ENCODE results near the gene ALKBH2. TPM values are rescaled to one million over a fixed set of nuclear protein-coding genes. Genes with fewer than 3 reads are reported as not detected.

ALKBH2 gene
- polyA plus RNA-seq, 1 experiment, result 13.2 TPM

DNA sequence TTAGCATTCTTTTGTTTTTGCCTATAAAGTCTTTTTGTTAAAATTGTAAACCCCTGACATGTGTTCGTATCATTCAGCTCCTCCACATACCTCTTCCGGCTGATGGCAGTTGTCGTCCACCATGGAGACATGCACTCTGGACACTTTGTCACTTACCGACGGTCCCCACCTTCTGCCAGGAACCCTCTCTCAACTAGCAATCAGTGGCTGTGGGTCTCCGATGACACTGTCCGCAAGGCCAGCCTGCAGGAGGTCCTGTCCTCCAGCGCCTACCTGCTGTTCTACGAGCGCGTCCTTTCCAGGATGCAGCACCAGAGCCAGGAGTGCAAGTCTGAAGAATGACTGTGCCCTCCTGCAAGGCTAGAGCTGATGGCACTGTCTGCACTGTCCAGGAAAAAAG is 7.7 kb downstream of the ALKBH2 start:
- ChIA-PET POLR2A (no interaction called here), CTCF (interaction anchor here (0.6 kb wide), 1 partner anchor 27 kb away, joined by 4 read pairs; no protein-coding TSS in a partner anchor)
- DNase-seq (ENCODE audit: low read depth, low spot score), result no peak

DNA sequence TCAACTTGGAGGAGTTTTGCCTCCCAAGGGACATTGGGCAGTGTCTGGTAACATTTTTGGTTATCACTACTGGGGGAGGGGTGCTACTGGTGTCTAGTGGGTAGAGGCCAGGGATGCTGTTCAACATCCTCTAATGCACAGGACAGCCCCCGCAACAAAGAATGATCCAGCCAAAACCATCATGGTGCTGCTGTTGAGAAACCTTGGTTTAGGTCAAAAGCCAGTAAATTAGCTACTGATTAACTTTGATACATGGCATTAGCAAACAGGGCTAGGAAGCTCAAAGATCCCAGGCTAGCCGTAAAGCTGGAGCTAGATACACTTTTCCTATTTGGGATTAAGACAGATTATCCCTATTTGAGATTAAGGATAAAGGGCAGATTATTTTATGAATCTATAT is 8.8 kb downstream of the ALKBH2 start:
- TF ChIP-seq, protein P1, sequence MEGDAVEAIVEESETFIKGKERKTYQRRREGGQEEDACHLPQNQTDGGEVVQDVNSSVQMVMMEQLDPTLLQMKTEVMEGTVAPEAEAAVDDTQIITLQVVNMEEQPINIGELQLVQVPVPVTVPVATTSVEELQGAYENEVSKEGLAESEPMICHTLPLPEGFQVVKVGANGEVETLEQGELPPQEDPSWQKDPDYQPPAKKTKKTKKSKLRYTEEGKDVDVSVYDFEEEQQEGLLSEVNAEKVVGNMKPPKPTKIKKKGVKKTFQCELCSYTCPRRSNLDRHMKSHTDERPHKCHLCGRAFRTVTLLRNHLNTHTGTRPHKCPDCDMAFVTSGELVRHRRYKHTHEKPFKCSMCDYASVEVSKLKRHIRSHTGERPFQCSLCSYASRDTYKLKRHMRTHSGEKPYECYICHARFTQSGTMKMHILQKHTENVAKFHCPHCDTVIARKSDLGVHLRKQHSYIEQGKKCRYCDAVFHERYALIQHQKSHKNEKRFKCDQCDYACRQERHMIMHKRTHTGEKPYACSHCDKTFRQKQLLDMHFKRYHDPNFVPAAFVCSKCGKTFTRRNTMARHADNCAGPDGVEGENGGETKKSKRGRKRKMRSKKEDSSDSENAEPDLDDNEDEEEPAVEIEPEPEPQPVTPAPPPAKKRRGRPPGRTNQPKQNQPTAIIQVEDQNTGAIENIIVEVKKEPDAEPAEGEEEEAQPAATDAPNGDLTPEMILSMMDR (IDR thresholded peaks at IDR 0.05; ENCODE audit: low read depth, low read length), result no peak
- POLR2A ChIA-PET, result no interaction called here
- CTCF ChIA-PET, result no interaction called here

More for the DNA sequence above, 7.7 kb downstream of the ALKBH2 start:
- Histone ChIP-seq H3K4me3 (ENCODE audit: low read depth, low read length) (no peak overlapping the region), H3K9me3 (ENCODE audit: control insufficient read depth, insufficient read depth, low read length) (no peaks in the 10 kb centered on the region; the same call in 1 of the 2 replicates), H3K27me3 (ENCODE audit: control insufficient read depth, insufficient read depth, low read length) (no peaks in the 10 kb centered on the region), H3K27ac (ENCODE audit: low read depth, low read length) (no peak overlapping the region)
- TF ChIP-seq, protein P1 (IDR thresholded peaks at IDR 0.05; ENCODE audit: low read depth, low read length), result no peak

DNA sequence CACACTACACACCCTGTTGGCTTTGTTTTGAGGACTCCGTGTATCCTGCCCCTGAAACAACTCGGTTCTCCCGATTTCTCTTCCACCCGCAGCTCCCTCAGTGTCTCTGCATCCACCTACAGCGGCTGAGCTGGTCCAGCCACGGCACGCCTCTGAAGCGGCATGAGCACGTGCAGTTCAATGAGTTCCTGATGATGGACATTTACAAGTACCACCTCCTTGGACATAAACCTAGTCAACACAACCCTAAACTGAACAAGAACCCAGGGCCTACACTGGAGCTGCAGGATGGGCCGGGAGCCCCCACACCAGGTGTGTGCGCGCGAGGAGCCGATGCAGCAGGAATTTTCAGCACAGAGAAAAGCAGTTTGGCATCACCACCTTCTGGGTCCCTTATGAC is 10.5 kb downstream of the ALKBH2 start:
- Histone ChIP-seq H3K9me3 (ENCODE audit: control insufficient read depth, insufficient read depth, low read length) (no peaks in the 10 kb centered on the region; the same call in 1 of the 2 replicates), H3K4me3 (ENCODE audit: low read depth, low read length) (no peak overlapping the region), H3K27ac (ENCODE audit: low read depth, low read length) (no peak overlapping the region), H3K27me3 (ENCODE audit: control insufficient read depth, insufficient read depth, low read length) (no peaks in the 10 kb centered on the region)
- no peak for DNase-seq (ENCODE audit: low read depth, low spot score)
- ChIA-PET POLR2A (no interaction called here), CTCF (no interaction called here)
- TF ChIP-seq, protein P1 (IDR thresholded peaks at IDR 0.05; ENCODE audit: low read depth, low read length), result no peak

More for the DNA sequence above, 8.8 kb downstream of the ALKBH2 start:
- H3K27ac ChIP-seq (ENCODE audit: low read depth, low read length), result no peak overlapping the region
- no peaks in the 10 kb centered on the region; the same call in 1 of the 2 replicates for H3K9me3 ChIP-seq (ENCODE audit: control insufficient read depth, insufficient read depth, low read length)
- DNase-seq (ENCODE audit: low read depth, low spot score), result no peak
- no peak overlapping the region for H3K4me3 ChIP-seq (ENCODE audit: low read depth, low read length)
- H3K27me3 ChIP-seq (ENCODE audit: control insufficient read depth, insufficient read depth, low read length), result no peaks in the 10 kb centered on the region

GRCh38 chr12:109074866-109075265 is 18.4 kb downstream of the ALKBH2 start:
- H3K4me3 ChIP-seq (ENCODE audit: low read depth, low read length), result no peak overlapping the region
- CTCF ChIA-PET, result no interaction called here
- no peak for DNase-seq (ENCODE audit: low read depth, low spot score)
- no peaks in the 10 kb centered on the region for H3K27me3 ChIP-seq (ENCODE audit: control insufficient read depth, insufficient read depth, low read length)
- TF ChIP-seq, protein P1 (IDR thresholded peaks at IDR 0.05; ENCODE audit: low read depth, low read length), result no peak
- no peaks in the 10 kb centered on the region for H3K9me3 ChIP-seq (ENCODE audit: control insufficient read depth, insufficient read depth, low read length)
- POLR2A ChIA-PET, result no interaction called here
- H3K27ac ChIP-seq (ENCODE audit: low read depth, low read length), result no peak overlapping the region

DNA sequence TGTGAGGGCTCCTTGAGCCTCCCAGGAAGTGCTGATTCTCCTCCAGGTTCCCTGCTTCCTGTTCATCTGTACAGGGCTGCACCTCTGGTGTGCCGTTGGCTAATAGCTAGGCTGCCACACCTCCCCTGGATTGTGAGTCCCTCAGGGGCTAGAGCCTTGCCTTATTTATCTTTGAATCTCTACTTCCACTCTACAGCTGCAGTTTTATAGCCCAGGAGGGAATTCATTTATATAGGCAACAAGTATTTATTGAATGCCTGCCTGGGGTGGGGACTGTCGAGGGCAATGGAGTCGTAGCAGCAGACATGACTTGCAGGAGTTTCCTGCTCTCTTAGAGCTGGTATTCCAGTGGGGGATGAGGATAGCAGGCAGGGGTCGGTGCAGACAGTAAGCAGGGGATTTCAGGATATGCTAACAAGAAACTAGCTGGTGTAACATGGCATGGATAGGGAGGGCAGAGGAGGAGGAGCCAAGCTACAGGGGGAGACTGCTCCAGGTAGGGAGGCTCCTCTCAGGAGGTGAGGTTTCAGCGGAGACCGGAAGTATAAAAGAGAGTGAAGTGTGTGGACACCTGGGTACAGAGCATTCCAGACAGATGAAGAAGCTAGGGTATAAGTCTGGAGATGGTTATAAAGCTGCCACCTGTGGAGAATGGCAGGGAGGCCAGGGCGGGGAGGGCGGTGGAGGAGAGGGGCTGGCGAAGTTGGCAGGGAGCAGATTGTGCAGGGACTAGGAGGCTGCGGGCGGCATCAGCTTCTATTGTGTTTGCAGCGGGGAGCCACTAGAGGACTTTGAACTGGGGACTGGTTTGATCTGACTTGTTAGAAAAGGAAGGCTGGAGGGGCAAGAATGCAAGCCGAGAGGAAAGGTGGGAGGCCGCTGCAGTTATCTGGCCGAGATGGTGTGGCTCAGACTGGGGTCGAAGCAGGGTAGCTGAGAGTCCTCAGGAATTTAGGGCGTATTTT is 23.7 kb downstream of the ALKBH2 start:
- Histone ChIP-seq H3K27ac (ENCODE audit: low read depth, low read length) (no peak overlapping the region), H3K9me3 (ENCODE audit: control insufficient read depth, insufficient read depth, low read length) (no peaks in the 10 kb centered on the region), H3K27me3 (ENCODE audit: control insufficient read depth, insufficient read depth, low read length) (no peaks in the 10 kb centered on the region), H3K4me3 (ENCODE audit: low read depth, low read length) (no peak overlapping the region)
- DNase-seq (ENCODE audit: low read depth, low spot score), result no peak
- POLR2A ChIA-PET, result no interaction called here
- CTCF ChIA-PET, result interaction anchor here (1.8 kb wide), 1 partner anchor 42 kb away, joined by 4 read pairs; no protein-coding TSS in a partner anchor
- TF ChIP-seq, protein P1 (IDR thresholded peaks at IDR 0.05; ENCODE audit: low read depth, low read length), result no peak

Measured in AG04450 (cell line).